GM04504 (cell line): Measurements from ENCODE around the gene PNCK.
"Not testable (repeated sequence)": the region's sequence is repeated elsewhere in the genome, so short reads cannot be mapped to it uniquely, and the experiment has no call there.

Experiments used
- DNase-seq: peaks from one replicate; pipeline ENCODE4 v3.0.0-alpha.2; 2012; ENCODE audit warnings: low read depth

PNCK gene

GRCh38 chrX:153699210-153699783, 25.7 kb upstream of the PNCK start:
- DNase-seq: not testable (repeated sequence)

GRCh38 chrX:153697924-153698865, 24.6 kb upstream of the PNCK start:
- no peak for DNase-seq

- not testable (repeated sequence) for DNase-seq
Observed at GRCh38 chrX:153696986-153697722, 23.5 kb upstream of the PNCK start.

- DNase-seq: not testable (repeated sequence)
Observed at GRCh38 chrX:153696538-153696937, 22.9 kb upstream of the PNCK start.

GRCh38 chrX:153696100-153696499, 22.5 kb upstream of the PNCK start:
- DNase-seq: no peak

GRCh38 chrX:153694687-153695270, 21.2 kb upstream of the PNCK start:
- no peak for DNase-seq

GRCh38 chrX:153694256-153694655, 20.6 kb upstream of the PNCK start:
- not testable (repeated sequence) for DNase-seq

GRCh38 chrX:153693216-153694086, 19.8 kb upstream of the PNCK start:
- no peak for DNase-seq

GRCh38 chrX:153692611-153693156, 19.1 kb upstream of the PNCK start:
- DNase-seq: no peak

GRCh38 chrX:153692003-153692402, 18.4 kb upstream of the PNCK start:
- DNase-seq: no peak

- DNase-seq: not testable (repeated sequence)
Observed at GRCh38 chrX:153691032-153691827, 17.6 kb upstream of the PNCK start.

GRCh38 chrX:153690466-153690865, 16.9 kb upstream of the PNCK start:
- no peak for DNase-seq

- DNase-seq: no peak
Observed at GRCh38 chrX:153689654-153690465, 16.2 kb upstream of the PNCK start.

GRCh38 chrX:153688911-153689590, 15.4 kb upstream of the PNCK start:
- peak; percentile 9 for DNase-seq

- no peak for DNase-seq
Observed at GRCh38 chrX:153688506-153688905, 14.9 kb upstream of the PNCK start.

GRCh38 chrX:153688071-153688470, 14.5 kb upstream of the PNCK start:
- no peak for DNase-seq

- DNase-seq: peak; percentile 27
Observed at GRCh38 chrX:153687121-153688039, 13.8 kb upstream of the PNCK start, which contains the start of gene SLC6A8. TSS of gene SLC6A8 (plus strand) at chrX:153687926. CDS start at chrX:153688575, 649 bp downstream.
